GM21367 (cell line): ENCODE results near the gene PWWP2A.
"Not testable (repeated sequence)": the region's sequence is repeated elsewhere in the genome, so short reads cannot be mapped to it uniquely, and the experiment has no call there.

Experiments used
- ATAC-seq: cut with Tn5 transposase; IDR thresholded peaks from one replicate; pipeline ENCODE4 v1.9.1; 2021; ENCODE audit not compliant: unreplicated experiment

The PWWP2A gene

GRCh38 chr5:160079753-160080152, 39.5 kb downstream of the PWWP2A start:
- no peak for ATAC-seq

- ATAC-seq = no peak
These were observed 42.3 kb downstream of the PWWP2A start for GRCh38 chr5:160076997-160077396.

GRCh38 chr5:160075073-160075472, 44.2 kb downstream of the PWWP2A start:
- no peak for ATAC-seq

GRCh38 chr5:160071916-160072315, 47.3 kb downstream of the PWWP2A start:
- ATAC-seq = no peak

GRCh38 chr5:160071516-160071915, 47.7 kb downstream of the PWWP2A start:
- ATAC-seq = no peak

- ATAC-seq = not testable (repeated sequence)
These were observed 50.1 kb downstream of the PWWP2A start for GRCh38 chr5:160069120-160069519.

DNA sequence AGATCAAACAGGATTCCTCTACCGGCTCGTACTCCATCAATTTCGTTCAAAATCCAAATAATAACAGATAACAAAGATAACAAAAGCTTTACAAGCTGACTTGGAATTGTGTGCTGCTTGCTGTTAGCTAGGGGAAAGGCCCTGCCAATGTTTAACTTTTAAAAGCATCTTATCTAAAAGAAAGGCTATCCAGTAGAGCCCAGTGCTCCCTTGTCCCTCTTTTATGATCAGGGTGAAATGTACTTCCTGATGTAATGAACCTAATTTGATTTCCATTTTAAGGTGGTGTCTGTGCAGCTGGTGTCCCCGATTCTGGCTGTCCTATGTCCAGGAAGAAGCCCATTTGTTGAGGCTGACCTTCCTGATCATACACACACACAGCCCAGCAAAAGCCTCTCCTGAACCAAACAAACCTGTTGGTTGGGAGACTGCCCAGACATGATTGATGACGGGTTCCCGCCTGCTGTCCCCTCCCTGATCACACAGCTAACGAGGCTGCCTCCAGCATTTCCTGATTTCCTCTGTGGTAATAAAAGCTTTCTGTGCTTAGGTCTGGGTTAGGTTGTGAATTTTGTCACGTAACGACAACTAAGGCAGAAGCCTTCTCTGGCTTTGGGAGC, 54.1 kb downstream of the PWWP2A start:
- ATAC-seq = no peak

DNA sequence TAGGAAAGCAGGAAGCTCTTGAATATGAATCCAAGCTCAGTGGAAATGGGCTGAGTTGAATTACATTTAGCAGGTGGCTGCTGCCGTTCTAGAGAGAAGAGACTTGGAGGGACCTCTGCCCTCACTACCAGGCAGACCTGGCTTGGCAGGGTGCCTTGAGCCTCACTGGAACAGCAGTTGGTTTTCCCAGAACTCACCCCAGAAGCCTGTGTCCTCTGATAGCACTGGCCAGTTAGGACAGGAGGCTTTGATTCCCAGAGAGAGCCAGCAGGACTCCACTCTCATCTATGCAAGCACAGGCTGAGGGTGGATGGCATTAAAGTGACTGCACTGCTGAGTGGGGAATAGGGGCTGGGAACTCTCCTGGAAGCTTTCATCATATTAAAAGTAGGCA, 54.8 kb downstream of the PWWP2A start:
- ATAC-seq = no peak

DNA sequence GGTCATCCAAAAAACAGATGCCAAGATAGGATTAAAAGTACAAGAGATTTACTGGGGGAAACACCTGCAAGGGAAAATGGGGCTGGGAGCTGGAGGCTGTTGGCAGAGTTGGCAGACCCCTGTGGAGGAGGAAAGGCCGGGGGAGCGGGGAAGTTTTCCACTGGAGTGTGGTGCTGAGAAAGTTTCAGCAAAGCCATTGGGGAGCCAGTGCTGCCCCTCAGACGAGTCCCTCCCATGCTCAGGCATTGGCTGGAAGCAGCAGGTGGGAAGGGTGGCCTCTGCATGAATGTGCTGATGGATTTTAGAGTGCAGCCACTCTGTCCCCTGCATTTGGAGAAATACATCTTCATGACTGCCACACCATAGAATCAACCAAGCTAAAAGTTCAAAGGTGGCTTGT, 57.5 kb downstream of the PWWP2A start:
- no peak for ATAC-seq

GRCh38 chr5:160060001-160060400, 59.2 kb downstream of the PWWP2A start:
- no peak for ATAC-seq

DNA sequence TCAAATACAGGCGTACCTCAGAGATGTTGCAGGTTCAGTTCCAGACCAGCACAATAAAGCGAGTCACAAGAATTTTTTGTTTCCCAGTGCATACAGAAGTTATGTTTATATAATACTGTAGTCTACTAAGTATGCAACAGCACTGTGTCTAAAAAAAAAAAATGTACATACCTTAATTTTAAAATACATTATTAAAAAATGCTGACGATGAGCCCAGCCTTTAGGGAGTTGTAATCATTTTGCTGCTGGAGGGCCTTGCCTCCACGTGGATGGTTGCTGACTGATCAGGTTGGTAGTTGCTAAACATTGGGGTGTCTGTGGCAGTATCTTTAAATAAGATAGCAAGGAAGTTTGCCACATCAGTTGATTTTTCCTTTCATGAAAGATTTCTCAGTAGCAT, 62.0 kb downstream of the PWWP2A start:
- no peak for ATAC-seq

GRCh38 chr5:160054831-160055230, 64.4 kb downstream of the PWWP2A start:
- ATAC-seq = no peak

- no peak for ATAC-seq
These were observed 65.2 kb downstream of the PWWP2A start for GRCh38 chr5:160054047-160054446.

DNA sequence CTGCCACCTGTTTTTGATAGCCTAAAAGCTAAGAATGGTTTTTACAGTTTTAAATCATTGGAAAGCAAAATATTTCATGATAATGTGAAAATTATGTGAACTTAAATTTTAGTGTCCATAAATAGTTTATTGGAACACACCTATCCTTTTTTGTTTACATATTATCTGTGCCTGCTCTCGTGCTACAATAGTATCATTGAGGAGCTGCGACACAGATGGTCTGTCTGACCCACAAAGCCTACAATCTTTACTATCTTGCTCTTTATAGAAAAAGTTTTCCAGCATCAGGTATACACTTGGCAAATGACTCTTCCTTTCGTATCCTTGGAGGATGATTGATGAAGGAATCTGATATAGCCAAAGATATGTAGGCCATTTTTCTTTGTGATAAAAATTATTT, 70.2 kb downstream of the PWWP2A start:
- ATAC-seq = no peak

DNA sequence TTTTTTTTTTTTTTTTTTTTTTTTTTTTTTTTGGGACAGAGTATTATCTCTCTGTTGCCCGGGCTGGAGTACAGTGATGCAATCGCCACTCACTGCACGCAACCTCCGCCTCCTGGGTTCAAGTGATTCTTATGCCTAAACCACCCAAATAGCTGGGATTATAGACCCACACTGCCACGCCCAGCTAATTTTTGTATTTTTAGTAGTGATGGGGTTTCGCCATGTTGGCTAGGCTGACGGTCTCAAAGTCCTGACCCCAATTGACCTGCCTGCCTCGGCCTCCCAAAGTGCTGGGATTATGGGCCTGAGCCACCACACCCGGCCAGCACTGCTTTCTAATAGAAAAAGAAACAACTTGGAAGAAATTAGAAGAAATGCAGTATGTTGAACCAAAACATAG, 71.1 kb downstream of the PWWP2A start:
- ATAC-seq = no peak

GRCh38 chr5:160047423-160047822, 71.8 kb downstream of the PWWP2A start:
- ATAC-seq = no peak

DNA sequence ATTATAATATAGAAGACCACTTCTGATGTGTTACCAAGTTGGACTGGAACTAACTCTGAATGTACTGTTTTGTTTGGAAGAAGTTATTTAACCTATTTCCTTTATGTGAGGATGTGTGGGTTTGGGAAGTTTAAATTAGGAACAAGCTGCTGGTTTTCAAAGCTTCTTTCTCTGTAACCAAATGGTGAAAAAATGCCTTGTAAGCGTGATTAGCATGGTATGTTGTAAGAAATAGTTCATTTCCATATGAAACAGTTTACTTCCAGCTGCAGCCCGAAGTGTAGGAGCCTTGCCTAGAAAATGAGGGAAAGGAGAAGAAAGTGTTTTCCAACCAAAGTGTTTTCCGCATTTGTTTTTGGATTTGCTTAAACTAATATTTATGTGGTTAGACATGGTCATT, 74.3 kb downstream of the PWWP2A start:
- no peak for ATAC-seq

DNA sequence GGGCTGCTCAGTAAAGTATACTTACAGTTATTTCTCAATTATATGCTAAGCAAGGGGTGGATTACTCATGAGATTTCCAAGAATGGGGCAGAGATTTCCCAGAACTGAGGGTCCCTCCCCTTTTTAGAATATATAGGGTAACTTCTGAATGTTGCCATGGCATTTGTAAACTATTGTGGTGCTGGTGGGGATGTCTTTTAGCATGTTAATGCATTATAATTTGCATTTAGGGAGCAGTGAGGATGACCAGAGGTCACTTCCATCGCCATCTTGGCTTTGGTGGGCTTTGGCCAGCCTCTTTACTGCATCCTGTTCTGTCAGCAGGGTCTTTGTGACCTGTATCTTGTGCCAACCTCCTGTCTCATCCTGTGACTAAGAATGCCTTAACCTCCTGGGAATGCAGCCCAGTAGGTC, 74.9 kb downstream of the PWWP2A start:
- ATAC-seq = no peak

DNA sequence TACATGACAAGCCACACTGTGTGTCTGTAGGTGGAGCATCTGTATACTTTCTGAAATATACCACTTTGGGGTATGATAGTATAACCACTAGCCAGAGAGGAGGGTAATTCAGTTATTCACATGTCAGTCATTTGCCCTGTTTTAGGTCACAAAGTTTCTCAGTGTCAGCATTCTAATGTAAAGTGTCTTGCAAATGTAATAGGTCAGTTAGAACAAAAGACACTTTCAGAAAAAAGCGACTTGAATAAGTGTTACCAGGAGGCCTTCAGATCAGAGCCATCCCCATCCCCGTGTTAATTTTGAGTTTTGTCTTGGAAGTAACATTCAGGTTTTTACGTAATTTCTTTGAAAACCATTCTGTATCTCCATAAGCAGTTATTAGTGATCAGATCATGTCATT, 76.6 kb downstream of the PWWP2A start:
- no peak for ATAC-seq
